Esophagus muscularis mucosa (tissue), 4 donors: Measurements from ENCODE around the gene PSD4. TPM values are rescaled to one million over a fixed set of nuclear protein-coding genes. Genes with fewer than 3 reads are reported as not detected.

Source experiments
- DNase-seq: peaks from one replicate; pipeline ENCODE4 v3.0.0-alpha.2; 2017; ENCODE audit errors: extremely low spot score
- H3K27ac ChIP-seq, 4 donors: fragments of 200-600 bp; sonication (generic); replicated peaks in 1 of 4; 1 replicate in 3 of 4; 2 replicates in 1 of 4; pipeline ENCODE4 v1.5.1; 2016 to 2019; ENCODE audit warnings: mild to moderate bottlenecking in 1 of 4
- H3K27me3 ChIP-seq, 4 donors: fragments of 200-600 bp; sonication (generic); one replicate each; pipeline versions ENCODE4 v1.5.1 to v1.6.0; 2016 to 2019
- H3K36me3 ChIP-seq, 4 donors: fragments of 200-600 bp; sonication (generic); one replicate each; pipeline ENCODE4 v1.5.1; 2016 to 2019
- H3K4me1 ChIP-seq, 4 donors: fragments of 200-600 bp; sonication (generic); one replicate each; pipeline ENCODE4 v1.5.1; 2016 to 2019
- H3K4me3 ChIP-seq, 4 donors: fragments of 200-600 bp; sonication (generic); 1 replicate in 2 of 4; 2 replicates in 2 of 4; pipeline ENCODE4 v1.5.1; 2016 to 2019; ENCODE audit warnings: mild to moderate bottlenecking in 4 of 4, moderate library complexity in 1 of 4
- H3K9me3 ChIP-seq, 4 donors: fragments of 200-600 bp; sonication (generic); 1 replicate in 3 of 4; 2 replicates in 1 of 4; pipeline ENCODE4 v1.5.1; 2016 to 2019
- EP300 ChIP-seq: sonication (generic); formaldehyde crosslinking; IDR thresholded peaks from one replicate; pipeline ENCODE4 v1.6.1; 2017; ENCODE audit warnings: antibody characterized with exemption
- POLR2A ChIP-seq: fragments of 450-650 bp; IDR thresholded peaks from one replicate; pipeline ENCODE4 v1.6.1; 2017; ENCODE audit warnings: antibody characterized with exemption, moderate library complexity, mild to moderate bottlenecking, low read depth
- POLR2AphosphoS5 ChIP-seq, 2 donors: sonication (generic); formaldehyde crosslinking; IDR thresholded peaks; one replicate each; pipeline ENCODE4 v1.6.1; 2017; ENCODE audit warnings: antibody characterized with exemption in 2 of 2
- WGBS: methylation state at CpG from one replicate; pipeline ENCODE4 v1.1.5; 2018; 5-methylcytosine and 5-hydroxymethylcytosine counted together
- intact Hi-C: fragments of 100-400 bp; cut with DNase I; formaldehyde crosslinking; loops from one replicate; pipeline ENCODE4 v1.15.1; 2023
- total RNA-seq, 4 donors: library from RNA; depleted of rRNA; stranded (reverse); fragments of >200 nt; gene quantifications; one replicate each; pipeline versions ENCODE4 v1.1.0 to v1.2.1, GENCODE V29; 2016
- TF ChIP-seq, protein P1 (sequence below), 3 experiments: fragments of 200-600 bp in 2 of 3; fragments of 450-650 bp in 1 of 3; sonication (generic) in 2 of 3; IDR thresholded peaks; one replicate each; pipeline ENCODE4 v1.5.1; 2017 to 2019; ENCODE audit warnings: antibody characterized with exemption in 3 of 3, mild to moderate bottlenecking in 2 of 3, moderate library complexity in 1 of 3

PSD4 gene
- total RNA-seq, 4 donors from 2014 or later = 3.1 to 4.6 (median 3.6) TPM

- DNase-seq = no peak
- Histone ChIP-seq H3K4me3 (no peak overlapping the region), H3K27me3 (peaks cover 0 to 14% (median 0%) of the 10 kb centered on the region in 4 donors), H3K27ac (no peak overlapping the region), H3K9me3 (no peaks in the 10 kb centered on the region), H3K4me1 (peaks cover 0 to under 1% (median 0%) of the 10 kb centered on the region in 4 donors), H3K36me3 (no peaks in the 10 kb centered on the region)
- TF ChIP-seq POLR2A = no peak
- no peak for TF ChIP-seq POLR2AphosphoS5 (IDR thresholded peaks at IDR 0.05)
- intact Hi-C loops = no loop called here
Observed at GRCh38 chr2:113162869-113163268, 10.9 kb upstream of the PSD4 start.

- Histone ChIP-seq H3K27me3 (peaks cover 0 to 1% (median 0%) of the 10 kb centered on the region in 4 donors), H3K4me3 (no peak overlapping the region), H3K4me1 (no peaks in the 10 kb centered on the region), H3K27ac (no peak overlapping the region), H3K9me3 (no peaks in the 10 kb centered on the region), H3K36me3 (no peaks in the 10 kb centered on the region)
- no peak for DNase-seq
- TF ChIP-seq, protein P1, sequence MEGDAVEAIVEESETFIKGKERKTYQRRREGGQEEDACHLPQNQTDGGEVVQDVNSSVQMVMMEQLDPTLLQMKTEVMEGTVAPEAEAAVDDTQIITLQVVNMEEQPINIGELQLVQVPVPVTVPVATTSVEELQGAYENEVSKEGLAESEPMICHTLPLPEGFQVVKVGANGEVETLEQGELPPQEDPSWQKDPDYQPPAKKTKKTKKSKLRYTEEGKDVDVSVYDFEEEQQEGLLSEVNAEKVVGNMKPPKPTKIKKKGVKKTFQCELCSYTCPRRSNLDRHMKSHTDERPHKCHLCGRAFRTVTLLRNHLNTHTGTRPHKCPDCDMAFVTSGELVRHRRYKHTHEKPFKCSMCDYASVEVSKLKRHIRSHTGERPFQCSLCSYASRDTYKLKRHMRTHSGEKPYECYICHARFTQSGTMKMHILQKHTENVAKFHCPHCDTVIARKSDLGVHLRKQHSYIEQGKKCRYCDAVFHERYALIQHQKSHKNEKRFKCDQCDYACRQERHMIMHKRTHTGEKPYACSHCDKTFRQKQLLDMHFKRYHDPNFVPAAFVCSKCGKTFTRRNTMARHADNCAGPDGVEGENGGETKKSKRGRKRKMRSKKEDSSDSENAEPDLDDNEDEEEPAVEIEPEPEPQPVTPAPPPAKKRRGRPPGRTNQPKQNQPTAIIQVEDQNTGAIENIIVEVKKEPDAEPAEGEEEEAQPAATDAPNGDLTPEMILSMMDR (IDR thresholded peaks at IDR 0.05) = no peak
- 78% methylated on average over 11 of the region's 11 CpGs for WGBS
- intact Hi-C loops = no loop called here
Observed at GRCh38 chr2:113164215-113164929, 9.4 kb upstream of the PSD4 start.

DNA sequence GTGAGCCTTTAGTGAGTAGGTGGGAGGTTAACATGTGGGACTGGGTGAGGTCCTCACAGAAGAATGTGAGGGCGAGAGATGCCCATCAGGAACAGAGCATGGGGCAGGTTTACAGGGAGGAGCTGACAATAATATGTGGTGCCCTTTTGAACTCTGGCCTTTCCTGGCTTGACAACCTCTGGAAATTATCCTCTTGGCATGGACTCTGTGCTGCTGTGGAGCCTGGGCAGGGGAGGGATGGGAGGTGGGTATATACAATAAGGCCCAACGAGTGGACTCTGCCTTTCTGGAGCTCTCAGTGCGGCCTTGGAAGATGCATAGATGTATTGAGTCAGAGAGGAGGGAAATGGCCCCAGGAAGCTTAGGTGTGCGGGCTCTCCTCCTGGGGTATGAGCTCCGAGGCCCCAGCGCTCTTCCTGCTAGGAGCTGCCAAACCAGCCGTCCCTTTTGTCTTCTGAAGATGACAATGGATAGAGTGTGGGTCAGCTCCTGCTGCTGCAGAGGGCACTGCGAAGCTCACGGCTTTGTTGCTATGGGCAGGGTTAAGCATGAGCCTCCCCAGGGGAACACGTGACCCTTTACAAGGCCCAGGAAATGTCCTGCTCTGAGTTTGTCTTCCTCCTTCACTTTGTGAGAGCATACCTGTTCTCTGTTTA lies 8.7 kb upstream of the PSD4 start:
- Histone ChIP-seq H3K4me1 (no peaks in the 10 kb centered on the region), H3K9me3 (no peaks in the 10 kb centered on the region), H3K27ac (no peak overlapping the region), H3K27me3 (no peaks in the 10 kb centered on the region), H3K36me3 (no peaks in the 10 kb centered on the region), H3K4me3 (no peak overlapping the region)
- intact Hi-C loops = no loop called here
- TF ChIP-seq, protein P1 (IDR thresholded peaks at IDR 0.05) = no peak
- TF ChIP-seq EP300 = no peak
- no peak for TF ChIP-seq POLR2AphosphoS5 (IDR thresholded peaks at IDR 0.05)
- TF ChIP-seq POLR2A = no peak
- no peak for DNase-seq
- WGBS = 77% methylated on average over 10 of the region's 10 CpGs

- DNase-seq = no peak
- no peaks in the 10 kb centered on the region for H3K36me3 ChIP-seq
- no peak overlapping the region for H3K4me3 ChIP-seq
- no peaks in the 10 kb centered on the region for H3K27me3 ChIP-seq
- intact Hi-C loops = no loop called here
- H3K27ac ChIP-seq = no peak overlapping the region
- TF ChIP-seq POLR2A = no peak
- no peak for TF ChIP-seq POLR2AphosphoS5 (IDR thresholded peaks at IDR 0.05)
- no peak for TF ChIP-seq EP300
- TF ChIP-seq, protein P1 (IDR thresholded peaks at IDR 0.05) = no peak
- no peaks in the 10 kb centered on the region for H3K9me3 ChIP-seq
- 89% methylated on average over 7 of the region's 7 CpGs for WGBS
- H3K4me1 ChIP-seq = no peaks in the 10 kb centered on the region
Observed at GRCh38 chr2:113166187-113166645, 7.6 kb upstream of the PSD4 start.

DNA sequence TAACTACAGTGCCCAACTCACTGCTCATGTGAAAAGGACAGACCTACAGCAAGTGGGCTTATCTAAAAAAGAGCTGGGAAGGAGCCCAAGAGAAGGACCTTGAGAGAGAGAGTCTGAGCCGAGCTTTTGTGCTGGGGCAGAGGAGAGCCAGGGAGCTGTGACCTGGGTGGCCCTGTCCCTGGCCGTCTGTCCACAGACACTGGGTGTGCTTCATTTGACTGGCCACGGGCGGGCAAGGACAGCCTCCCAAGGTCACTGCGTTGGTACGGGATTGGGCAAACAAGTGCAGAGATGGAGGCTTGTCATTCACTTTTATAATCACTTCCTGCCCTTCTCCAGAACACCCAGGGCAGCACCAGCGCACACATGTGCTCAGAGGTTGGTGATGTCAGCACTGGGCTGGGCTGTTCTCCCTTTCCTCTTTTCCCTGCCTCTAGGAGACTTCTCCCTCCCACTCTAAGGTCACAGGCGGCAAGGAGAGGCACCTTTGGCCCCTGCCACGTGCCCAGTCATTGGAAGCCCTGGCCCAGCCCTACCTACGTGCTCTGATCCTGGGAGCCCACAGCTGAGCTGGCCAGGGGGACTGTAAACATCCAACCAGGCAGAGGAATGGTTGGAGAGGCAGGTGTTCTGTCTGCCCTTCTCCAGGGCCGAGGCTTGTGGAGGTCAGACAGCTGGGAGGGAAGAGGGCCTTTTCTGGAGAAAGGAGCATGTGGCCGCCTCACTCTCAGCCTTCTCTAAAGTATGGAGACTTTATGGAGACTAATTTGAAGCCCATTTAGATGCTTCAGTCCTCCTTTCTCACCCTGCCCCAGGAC lies 6.4 kb upstream of the PSD4 start:
- intact Hi-C loops = no loop called here
- 73% methylated on average over 10 of the region's 12 CpGs for WGBS
- DNase-seq = no peak
- no peak overlapping the region for H3K27ac ChIP-seq
- H3K4me1 ChIP-seq = no peaks in the 10 kb centered on the region
- no peak overlapping the region for H3K4me3 ChIP-seq
- no peaks in the 10 kb centered on the region for H3K27me3 ChIP-seq
- H3K36me3 ChIP-seq = no peaks in the 10 kb centered on the region
- TF ChIP-seq POLR2AphosphoS5 (IDR thresholded peaks at IDR 0.05) (no peak), POLR2A (no peak), EP300 (no peak)
- TF ChIP-seq, protein P1 (IDR thresholded peaks at IDR 0.05) = no peak
- no peaks in the 10 kb centered on the region for H3K9me3 ChIP-seq
